Thoracic aorta (tissue), 2 donors: ENCODE results near the gene FBXO8. TPM values are rescaled to one million over a fixed set of nuclear protein-coding genes. Genes with fewer than 3 reads are reported as not detected.
A peak's percentile ranks its signal among the peaks of the same experiment; 100 is the strongest.

ENCODE experiments used
- ATAC-seq: fragments of 150-250 bp; one replicate; pipeline ENCODE4 v1.8.0; 2017; ENCODE audit warnings: low read depth; ENCODE audit not compliant: insufficient number of reproducible peaks, low FRiP score
- DNase-seq: peaks from one replicate; pipeline ENCODE4 v3.0.0-alpha.2; 2020; ENCODE audit warnings: low spot score
- H3K27ac ChIP-seq, 2 donors: fragments of 200-600 bp; sonication (generic); 1 replicate in 1 of 2; 2 replicates in 1 of 2; pipeline ENCODE4 v1.5.1; 2016; ENCODE audit warnings: mild to moderate bottlenecking in 2 of 2, moderate library complexity in 2 of 2
- H3K27me3 ChIP-seq: fragments of 200-600 bp; sonication (generic); replicated peaks from 2 replicates; pipeline ENCODE4 v1.6.0; 2016; ENCODE audit warnings: mild to moderate bottlenecking; ENCODE audit not compliant: insufficient read depth
- H3K36me3 ChIP-seq: fragments of 200-600 bp; sonication (generic); one replicate; pipeline ENCODE4 v1.5.1; 2016
- H3K4me1 ChIP-seq, 2 donors: fragments of 200-600 bp; sonication (generic); 1 replicate in 1 of 2; 2 replicates in 1 of 2; pipeline versions ENCODE4 v1.5.1 to v1.6.0; 2016; ENCODE audit warnings: low read depth in 2 of 2, mild to moderate bottlenecking in 1 of 2; ENCODE audit not compliant: control insufficient read depth in 1 of 2
- H3K4me3 ChIP-seq: fragments of 200-600 bp; sonication (generic); 2 replicates; pipeline ENCODE4 v1.5.1; 2016; ENCODE audit warnings: mild to moderate bottlenecking
- H3K9me3 ChIP-seq: fragments of 200-600 bp; sonication (generic); 2 replicates; pipeline ENCODE4 v1.5.1; 2016
- total RNA-seq, 2 donors: library from RNA; depleted of rRNA; stranded (reverse); fragments of >200 nt; gene quantifications; one replicate each; pipeline versions ENCODE4 v1.1.0 to v1.2.3, GENCODE V29; 2016
- TF ChIP-seq, protein P1 (sequence below): fragments of 200-600 bp; sonication (generic); IDR thresholded peaks from one replicate; pipeline ENCODE4 v1.5.1; 2019; ENCODE audit warnings: antibody characterized with exemption

The FBXO8 gene
- total RNA-seq, 2 donors from 2014 or later = 19.6 to 25.5 TPM

DNA sequence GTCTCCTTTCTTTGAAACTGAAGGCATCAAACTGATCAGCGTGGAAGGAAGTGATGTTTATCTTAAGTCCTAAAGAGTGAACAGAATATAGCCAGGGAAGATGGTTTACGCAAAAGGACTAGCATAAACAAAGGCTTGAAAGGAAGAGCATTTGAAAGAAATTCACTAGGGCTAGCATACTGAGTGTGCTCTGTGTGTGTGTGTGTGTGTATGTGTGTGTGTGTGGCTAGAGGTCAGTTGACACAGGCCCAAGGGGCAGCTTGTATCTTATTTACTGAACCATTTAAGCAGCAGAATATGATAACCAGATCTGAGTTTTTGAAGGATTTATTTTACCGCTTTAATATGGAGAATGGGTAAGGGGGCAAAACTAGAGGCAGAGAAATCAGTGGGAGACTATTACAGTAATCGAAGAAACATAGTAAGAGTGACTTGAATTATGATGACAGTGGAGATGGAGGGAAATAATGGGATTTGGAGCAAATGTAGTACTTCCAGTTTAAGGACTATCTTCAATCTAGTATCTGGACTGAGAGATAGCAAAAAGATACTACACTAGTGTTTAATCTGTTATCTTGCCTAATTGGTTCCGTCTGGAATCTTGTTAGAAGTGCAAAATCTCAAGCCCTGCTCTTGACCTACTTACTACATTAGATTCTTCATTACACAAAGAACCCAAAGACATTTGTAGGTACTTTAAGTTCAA, 37.2 kb upstream of the FBXO8 start:
- TF ChIP-seq, protein P1, sequence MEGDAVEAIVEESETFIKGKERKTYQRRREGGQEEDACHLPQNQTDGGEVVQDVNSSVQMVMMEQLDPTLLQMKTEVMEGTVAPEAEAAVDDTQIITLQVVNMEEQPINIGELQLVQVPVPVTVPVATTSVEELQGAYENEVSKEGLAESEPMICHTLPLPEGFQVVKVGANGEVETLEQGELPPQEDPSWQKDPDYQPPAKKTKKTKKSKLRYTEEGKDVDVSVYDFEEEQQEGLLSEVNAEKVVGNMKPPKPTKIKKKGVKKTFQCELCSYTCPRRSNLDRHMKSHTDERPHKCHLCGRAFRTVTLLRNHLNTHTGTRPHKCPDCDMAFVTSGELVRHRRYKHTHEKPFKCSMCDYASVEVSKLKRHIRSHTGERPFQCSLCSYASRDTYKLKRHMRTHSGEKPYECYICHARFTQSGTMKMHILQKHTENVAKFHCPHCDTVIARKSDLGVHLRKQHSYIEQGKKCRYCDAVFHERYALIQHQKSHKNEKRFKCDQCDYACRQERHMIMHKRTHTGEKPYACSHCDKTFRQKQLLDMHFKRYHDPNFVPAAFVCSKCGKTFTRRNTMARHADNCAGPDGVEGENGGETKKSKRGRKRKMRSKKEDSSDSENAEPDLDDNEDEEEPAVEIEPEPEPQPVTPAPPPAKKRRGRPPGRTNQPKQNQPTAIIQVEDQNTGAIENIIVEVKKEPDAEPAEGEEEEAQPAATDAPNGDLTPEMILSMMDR = no peak
- peaks cover 3% of the 10 kb centered on the region for H3K36me3 ChIP-seq
- H3K4me3 ChIP-seq = no peak overlapping the region
- no peak for DNase-seq
- no peaks in the 10 kb centered on the region for H3K27me3 ChIP-seq
- ATAC-seq = no peak
- no peaks in the 10 kb centered on the region for H3K4me1 ChIP-seq
- H3K27ac ChIP-seq = no peak overlapping the region
- no peaks in the 10 kb centered on the region for H3K9me3 ChIP-seq

DNA sequence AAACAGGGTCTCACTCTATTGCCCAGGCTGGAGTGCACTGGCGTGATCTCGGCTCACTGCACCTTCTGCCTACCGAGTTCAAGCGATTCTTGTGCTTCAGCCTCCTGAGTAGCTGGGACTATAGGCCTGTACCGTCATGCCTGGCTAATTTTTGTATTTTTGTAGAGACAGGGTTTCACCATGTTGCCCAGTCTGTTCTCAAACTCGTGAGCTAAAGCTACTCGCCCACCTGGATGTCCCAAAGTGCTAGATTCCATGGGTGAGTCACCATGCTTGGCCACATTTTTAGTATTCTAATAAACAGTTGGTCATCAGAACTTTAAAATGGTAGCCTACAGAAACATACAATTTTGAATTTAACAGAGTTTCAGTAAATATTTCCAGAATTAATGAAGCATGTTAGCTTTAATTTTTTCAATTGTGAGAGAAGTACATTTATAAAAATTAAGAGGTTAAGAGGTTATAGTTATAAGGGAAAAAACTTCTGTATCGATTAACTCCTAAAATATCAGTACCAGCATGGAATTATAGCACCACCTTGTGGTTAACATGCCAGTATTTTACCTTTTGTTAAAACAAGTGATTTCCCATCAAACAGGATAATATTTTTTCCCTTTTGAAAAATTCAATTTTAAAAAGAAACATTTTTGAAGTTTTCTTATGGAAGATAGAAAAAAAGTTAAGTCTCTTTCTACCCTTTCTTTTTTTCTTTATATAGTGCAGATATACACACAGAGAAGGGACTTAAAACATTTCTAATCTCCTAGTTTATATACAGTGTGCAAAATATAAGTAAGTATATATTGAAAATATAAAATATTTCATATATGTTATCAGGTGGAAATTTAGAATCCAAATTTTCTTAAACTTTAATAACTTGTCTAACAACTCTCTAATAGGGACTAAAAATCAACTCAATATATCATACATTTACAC, 35.6 kb upstream of the FBXO8 start:
- H3K27ac ChIP-seq = no peak overlapping the region
- H3K36me3 ChIP-seq = peaks cover 3% of the 10 kb centered on the region
- H3K27me3 ChIP-seq = no peaks in the 10 kb centered on the region
- DNase-seq (no peak), ATAC-seq (no peak)
- H3K9me3 ChIP-seq = no peaks in the 10 kb centered on the region
- no peaks in the 10 kb centered on the region for H3K4me1 ChIP-seq
- TF ChIP-seq, protein P1 = peak; percentile 53
- no peak overlapping the region for H3K4me3 ChIP-seq

DNA sequence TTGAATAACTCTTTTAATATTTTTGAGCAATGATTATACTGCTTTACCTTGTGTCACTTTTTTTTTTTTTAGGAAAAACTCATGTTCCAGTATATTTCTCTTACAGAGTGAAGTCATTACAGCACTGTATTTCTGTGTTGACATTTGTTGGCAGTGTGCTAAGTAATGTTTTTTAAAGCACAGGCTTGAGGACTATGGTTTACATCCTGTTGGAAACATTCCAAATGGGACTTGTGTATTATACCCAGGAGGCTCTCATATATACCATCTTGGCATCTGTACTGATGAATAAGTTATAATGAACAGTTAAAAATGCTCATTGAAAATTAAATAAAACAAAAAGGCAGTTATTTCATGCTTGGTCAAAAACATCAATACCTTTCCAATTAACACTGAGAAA, 34.1 kb upstream of the FBXO8 start:
- DNase-seq = no peak
- Histone ChIP-seq H3K4me3 (no peak overlapping the region), H3K27me3 (no peaks in the 10 kb centered on the region), H3K27ac (no peak overlapping the region), H3K9me3 (no peaks in the 10 kb centered on the region), H3K36me3 (peaks cover 6% of the 10 kb centered on the region), H3K4me1 (no peaks in the 10 kb centered on the region)
- TF ChIP-seq, protein P1 = no peak
- no peak for ATAC-seq

DNA sequence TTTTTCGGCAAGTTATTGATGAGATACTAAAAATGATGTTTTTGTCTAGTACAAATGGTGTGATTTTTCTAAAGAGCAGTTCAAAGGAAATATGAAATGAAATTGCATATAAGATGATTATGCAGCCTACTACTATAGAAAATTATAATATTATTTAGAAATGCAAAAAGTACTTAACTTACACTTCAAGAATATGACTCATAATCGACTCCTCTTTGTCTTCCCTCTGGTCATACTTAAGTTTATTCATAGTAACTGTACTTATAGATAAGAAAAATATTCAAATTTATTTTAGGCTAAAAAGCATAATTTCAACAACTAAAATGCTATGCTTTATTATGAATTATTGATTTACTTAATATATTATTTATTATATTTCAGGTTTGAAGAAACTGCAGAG, 33.5 kb upstream of the FBXO8 start:
- Histone ChIP-seq H3K4me1 (no peaks in the 10 kb centered on the region), H3K27ac (no peak overlapping the region), H3K4me3 (no peak overlapping the region), H3K27me3 (no peaks in the 10 kb centered on the region), H3K9me3 (no peaks in the 10 kb centered on the region), H3K36me3 (peaks cover 7% of the 10 kb centered on the region)
- TF ChIP-seq, protein P1 = no peak
- no peak for DNase-seq
- no peak for ATAC-seq

DNA sequence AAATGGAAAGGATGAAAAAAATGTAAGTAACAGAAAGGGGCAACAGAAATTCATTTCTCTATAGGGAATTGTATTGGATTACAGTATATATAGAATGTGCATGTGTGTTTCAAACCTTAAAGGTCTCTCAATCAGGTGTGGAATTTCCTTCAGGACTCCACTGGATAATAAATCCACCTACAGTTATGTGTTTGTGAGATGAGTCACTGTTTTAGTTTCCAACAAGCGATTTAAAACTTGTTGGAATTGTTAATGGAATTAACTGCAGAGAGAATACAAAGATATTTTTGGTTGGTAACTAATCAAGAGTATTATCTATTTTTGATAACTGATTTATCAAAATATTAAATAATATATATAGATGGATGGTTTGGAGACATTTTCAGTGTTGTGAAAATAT, 33.1 kb upstream of the FBXO8 start:
- TF ChIP-seq, protein P1 = no peak
- Histone ChIP-seq H3K36me3 (peaks cover 7% of the 10 kb centered on the region), H3K4me1 (no peaks in the 10 kb centered on the region), H3K27ac (no peak overlapping the region), H3K4me3 (no peak overlapping the region), H3K27me3 (no peaks in the 10 kb centered on the region), H3K9me3 (no peaks in the 10 kb centered on the region)
- DNase-seq (no peak), ATAC-seq (no peak)
